Esophagus muscularis mucosa (tissue), 4 donors: ENCODE data around the gene WDSUB1. TPM values are rescaled to one million over a fixed set of nuclear protein-coding genes. Genes with fewer than 3 reads are reported as not detected.

ENCODE experiments used
- DNase-seq: peaks from one replicate; pipeline ENCODE4 v3.0.0-alpha.2; 2017; ENCODE audit errors: extremely low spot score
- H3K27ac ChIP-seq, 4 donors: fragments of 200-600 bp; sonication (generic); replicated peaks in 1 of 4; 1 replicate in 3 of 4; 2 replicates in 1 of 4; pipeline ENCODE4 v1.5.1; 2016 to 2019; ENCODE audit warnings: mild to moderate bottlenecking in 1 of 4
- H3K27me3 ChIP-seq, 4 donors: fragments of 200-600 bp; sonication (generic); one replicate each; pipeline versions ENCODE4 v1.5.1 to v1.6.0; 2016 to 2019
- H3K36me3 ChIP-seq, 4 donors: fragments of 200-600 bp; sonication (generic); one replicate each; pipeline ENCODE4 v1.5.1; 2016 to 2019
- H3K4me1 ChIP-seq, 4 donors: fragments of 200-600 bp; sonication (generic); one replicate each; pipeline ENCODE4 v1.5.1; 2016 to 2019
- H3K4me3 ChIP-seq, 4 donors: fragments of 200-600 bp; sonication (generic); 1 replicate in 2 of 4; 2 replicates in 2 of 4; pipeline ENCODE4 v1.5.1; 2016 to 2019; ENCODE audit warnings: mild to moderate bottlenecking in 4 of 4, moderate library complexity in 1 of 4
- H3K9me3 ChIP-seq, 4 donors: fragments of 200-600 bp; sonication (generic); 1 replicate in 3 of 4; 2 replicates in 1 of 4; pipeline ENCODE4 v1.5.1; 2016 to 2019
- EP300 ChIP-seq: sonication (generic); formaldehyde crosslinking; IDR thresholded peaks from one replicate; pipeline ENCODE4 v1.6.1; 2017; ENCODE audit warnings: antibody characterized with exemption
- POLR2A ChIP-seq: fragments of 450-650 bp; IDR thresholded peaks from one replicate; pipeline ENCODE4 v1.6.1; 2017; ENCODE audit warnings: antibody characterized with exemption, moderate library complexity, mild to moderate bottlenecking, low read depth
- POLR2AphosphoS5 ChIP-seq, 2 donors: sonication (generic); formaldehyde crosslinking; IDR thresholded peaks; one replicate each; pipeline ENCODE4 v1.6.1; 2017; ENCODE audit warnings: antibody characterized with exemption in 2 of 2
- WGBS: methylation state at CpG from one replicate; pipeline ENCODE4 v1.1.5; 2018; 5-methylcytosine and 5-hydroxymethylcytosine counted together
- intact Hi-C: fragments of 100-400 bp; cut with DNase I; formaldehyde crosslinking; loops from one replicate; pipeline ENCODE4 v1.15.1; 2023
- total RNA-seq, 4 donors: library from RNA; depleted of rRNA; stranded (reverse); fragments of >200 nt; gene quantifications; one replicate each; pipeline versions ENCODE4 v1.1.0 to v1.2.1, GENCODE V29; 2016
- TF ChIP-seq, protein P1 (sequence below), 3 experiments: fragments of 200-600 bp in 2 of 3; fragments of 450-650 bp in 1 of 3; sonication (generic) in 2 of 3; IDR thresholded peaks; one replicate each; pipeline ENCODE4 v1.5.1; 2017 to 2019; ENCODE audit warnings: antibody characterized with exemption in 3 of 3, mild to moderate bottlenecking in 2 of 3, moderate library complexity in 1 of 3

WDSUB1 gene
- total RNA-seq, 4 donors from 2014 or later, result 3.5 to 7.9 (median 4.4) TPM

DNA sequence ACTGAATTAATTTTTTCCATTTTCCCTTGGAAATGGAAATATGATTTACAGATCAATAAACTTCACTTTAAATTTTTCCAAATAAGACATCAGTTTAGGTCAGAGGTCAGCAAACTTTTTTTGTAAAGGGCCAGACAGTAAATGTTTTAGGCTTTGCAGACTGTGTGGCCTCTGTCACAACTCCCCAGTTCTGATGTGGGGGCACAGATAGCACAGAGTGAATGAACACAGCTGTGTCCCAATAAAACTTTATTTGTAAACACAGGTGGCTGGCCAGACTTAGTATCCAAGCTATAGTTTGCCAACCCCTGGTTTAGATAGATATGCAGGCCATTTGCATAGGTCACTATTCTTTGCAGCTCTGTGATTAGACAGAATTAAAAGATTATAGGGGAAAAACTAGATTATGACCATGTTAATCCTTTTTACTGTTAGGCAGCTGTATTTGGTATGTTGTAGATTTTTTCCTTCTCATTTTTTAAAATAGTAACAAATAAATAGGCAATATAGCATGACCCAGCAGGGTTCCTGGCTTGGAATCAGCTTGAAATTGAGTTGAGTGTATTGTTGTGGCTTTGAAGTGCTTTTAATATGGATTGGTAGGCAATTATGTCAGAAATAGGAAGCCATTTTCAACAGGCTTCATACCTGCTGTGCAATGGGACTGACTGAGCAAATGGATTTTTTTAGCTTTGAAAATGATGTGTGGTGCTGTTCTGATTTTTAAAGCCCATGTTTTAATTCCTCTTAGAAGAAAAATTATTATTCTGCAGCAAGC is 59.7 kb downstream of the WDSUB1 start:
- intact Hi-C loops, result no loop called here
- H3K36me3 ChIP-seq, result peaks cover 20 to 88% (median 72%) of the 10 kb centered on the region in 4 donors

DNA sequence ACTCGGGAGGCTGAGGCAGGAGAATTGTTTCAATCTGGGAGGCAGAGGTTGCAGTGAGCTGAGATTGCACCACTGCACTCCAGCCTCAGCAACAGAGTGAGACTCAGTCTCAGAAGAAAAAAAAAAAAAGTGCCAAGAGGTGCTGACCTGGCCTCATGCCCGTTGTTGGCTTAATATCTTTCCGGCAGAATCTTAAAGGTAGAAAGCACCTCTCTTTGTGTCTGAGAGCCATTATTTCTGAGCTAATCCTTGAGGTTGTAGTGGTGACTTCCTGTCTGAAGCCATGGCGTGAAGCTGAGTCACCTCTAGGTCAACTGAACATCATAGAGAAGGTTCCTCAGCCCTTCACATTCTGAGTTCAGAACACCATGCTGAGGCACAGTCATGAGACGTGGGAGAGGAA is 60.4 kb downstream of the WDSUB1 start:
- Histone ChIP-seq H3K9me3 (no peaks in the 10 kb centered on the region), H3K27me3 (no peaks in the 10 kb centered on the region), H3K27ac (peak overlapping the region in 2 of 4 donors; percentile 20 to 55), H3K36me3 (peaks cover 20 to 90% (median 78%) of the 10 kb centered on the region in 4 donors), H3K4me3 (no peak overlapping the region), H3K4me1 (peaks cover 0 to 18% (median 4%) of the 10 kb centered on the region in 4 donors)
- intact Hi-C loops, result no loop called here
- DNase-seq, result peak; percentile 75
- WGBS, result 63% methylated on average over 5 of the region's 5 CpGs
- TF ChIP-seq POLR2AphosphoS5 (IDR thresholded peaks at IDR 0.05) (peak in 1 of 2 donors; percentile 16), POLR2A (no peak)
- TF ChIP-seq, protein P1, sequence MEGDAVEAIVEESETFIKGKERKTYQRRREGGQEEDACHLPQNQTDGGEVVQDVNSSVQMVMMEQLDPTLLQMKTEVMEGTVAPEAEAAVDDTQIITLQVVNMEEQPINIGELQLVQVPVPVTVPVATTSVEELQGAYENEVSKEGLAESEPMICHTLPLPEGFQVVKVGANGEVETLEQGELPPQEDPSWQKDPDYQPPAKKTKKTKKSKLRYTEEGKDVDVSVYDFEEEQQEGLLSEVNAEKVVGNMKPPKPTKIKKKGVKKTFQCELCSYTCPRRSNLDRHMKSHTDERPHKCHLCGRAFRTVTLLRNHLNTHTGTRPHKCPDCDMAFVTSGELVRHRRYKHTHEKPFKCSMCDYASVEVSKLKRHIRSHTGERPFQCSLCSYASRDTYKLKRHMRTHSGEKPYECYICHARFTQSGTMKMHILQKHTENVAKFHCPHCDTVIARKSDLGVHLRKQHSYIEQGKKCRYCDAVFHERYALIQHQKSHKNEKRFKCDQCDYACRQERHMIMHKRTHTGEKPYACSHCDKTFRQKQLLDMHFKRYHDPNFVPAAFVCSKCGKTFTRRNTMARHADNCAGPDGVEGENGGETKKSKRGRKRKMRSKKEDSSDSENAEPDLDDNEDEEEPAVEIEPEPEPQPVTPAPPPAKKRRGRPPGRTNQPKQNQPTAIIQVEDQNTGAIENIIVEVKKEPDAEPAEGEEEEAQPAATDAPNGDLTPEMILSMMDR (IDR thresholded peaks at IDR 0.05), result no peak

More for the DNA sequence above, 59.7 kb downstream of the WDSUB1 start:
- DNase-seq, result no peak
- H3K27me3 ChIP-seq, result no peaks in the 10 kb centered on the region
- no peak overlapping the region for H3K4me3 ChIP-seq
- TF ChIP-seq, protein P1 (IDR thresholded peaks at IDR 0.05), result no peak
- no peak for TF ChIP-seq POLR2AphosphoS5 (IDR thresholded peaks at IDR 0.05)
- TF ChIP-seq EP300, result no peak
- no peak for TF ChIP-seq POLR2A
- H3K4me1 ChIP-seq, result peaks cover 0 to 19% (median 4%) of the 10 kb centered on the region in 4 donors
- H3K9me3 ChIP-seq, result no peaks in the 10 kb centered on the region
- peak overlapping the region in 1 of 4 donors; percentile 20 for H3K27ac ChIP-seq

DNA sequence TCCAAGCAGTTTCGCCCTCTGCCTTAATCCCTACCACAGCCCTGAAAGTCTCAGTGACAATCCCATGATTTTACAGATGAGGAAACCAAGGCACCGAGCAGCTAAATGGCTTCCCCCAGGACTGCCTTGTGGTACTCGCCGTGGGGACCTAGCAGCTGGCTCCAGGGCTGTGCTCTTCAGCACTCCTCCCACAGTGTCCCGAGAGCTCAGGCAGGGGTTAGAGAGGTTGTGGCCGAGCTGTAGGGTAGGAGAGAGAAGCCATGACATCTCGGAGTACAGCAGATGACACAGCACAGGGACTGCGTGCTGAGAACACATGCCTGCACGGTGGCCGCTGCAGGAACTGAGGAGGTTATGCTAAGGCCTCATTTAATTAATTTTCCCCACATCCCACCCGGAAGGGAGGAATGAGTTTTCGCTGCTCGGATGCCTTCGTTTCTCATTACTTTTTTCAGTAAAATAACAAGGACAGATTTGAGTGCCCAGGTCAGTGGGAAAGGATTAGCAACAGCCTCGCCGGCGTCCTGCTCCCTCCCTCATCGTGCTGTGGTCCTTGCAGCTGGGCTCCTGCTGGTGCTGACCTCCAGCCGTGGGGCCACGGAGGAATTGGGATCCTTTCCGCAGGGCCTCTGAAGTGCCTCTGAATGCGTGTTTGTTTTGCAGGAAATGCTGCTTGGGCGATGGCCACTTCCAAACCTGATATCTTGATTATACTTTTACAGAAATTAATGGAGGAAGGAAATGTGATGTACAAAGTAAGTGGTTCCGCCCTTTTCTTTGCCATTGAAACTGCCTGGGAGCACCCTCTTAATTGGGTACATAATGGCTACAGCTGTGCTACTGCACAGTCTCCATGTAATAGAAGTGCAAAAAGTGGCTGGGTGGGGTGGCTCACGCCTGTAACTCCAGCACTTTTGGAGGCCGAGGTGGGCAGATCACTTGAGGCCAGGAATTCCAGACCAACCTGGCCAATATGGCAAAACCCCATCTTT is 61.2 kb downstream of the WDSUB1 start:
- no peaks in the 10 kb centered on the region for H3K9me3 ChIP-seq
- peak overlapping the region; percentile 8 to 55 (median 24) for H3K27ac ChIP-seq
- peaks cover 0 to 18% (median 4%) of the 10 kb centered on the region in 4 donors for H3K4me1 ChIP-seq
- intact Hi-C loops, result no loop called here
- H3K4me3 ChIP-seq, result no peak overlapping the region
- H3K27me3 ChIP-seq, result no peaks in the 10 kb centered on the region
- H3K36me3 ChIP-seq, result peaks cover 20 to 90% (median 78%) of the 10 kb centered on the region in 4 donors
- DNase-seq, result peak; percentile 78
- TF ChIP-seq POLR2AphosphoS5 (IDR thresholded peaks at IDR 0.05) (peak in 1 of 2 donors; percentile 22), POLR2A (no peak)
- 80% methylated on average over 26 of the region's 26 CpGs for WGBS

GRCh38 chr2:159224061-159224813 is 62.3 kb downstream of the WDSUB1 start:
- intact Hi-C loops, result no loop called here
- Histone ChIP-seq H3K27ac (no peak overlapping the region), H3K4me1 (peaks cover 0 to 18% (median 4%) of the 10 kb centered on the region in 4 donors), H3K36me3 (peaks cover 17 to 90% (median 78%) of the 10 kb centered on the region in 4 donors), H3K9me3 (no peaks in the 10 kb centered on the region), H3K27me3 (no peaks in the 10 kb centered on the region), H3K4me3 (no peak overlapping the region)
- TF ChIP-seq POLR2A (no peak), POLR2AphosphoS5 (IDR thresholded peaks at IDR 0.05) (no peak), EP300 (no peak)
- TF ChIP-seq, protein P1 (IDR thresholded peaks at IDR 0.05), result no peak
- WGBS, result 94% methylated on average over 17 of the region's 17 CpGs
- peak; percentile 83 for DNase-seq
